ENCODE results near the gene PRKCZ.
"Not testable (repeated sequence)": the region's sequence is repeated elsewhere in the genome, so short reads cannot be mapped to it uniquely, and the experiment has no call there.

Gene PRKCZ

GRCh38 chr1:2147869-2148268 is 97.7 kb downstream of the PRKCZ start:
- in situ Hi-C loops (cut with MboI; ENCODE audit: low sequenced_read_pairs), result not testable (repeated sequence)

GRCh38 chr1:2148691-2149090 is 98.5 kb downstream of the PRKCZ start:
- in situ Hi-C loops (cut with MboI; ENCODE audit: low sequenced_read_pairs), result no loop called here

- in situ Hi-C loops (cut with MboI; ENCODE audit: low sequenced_read_pairs), result no loop called here
Measured at GRCh38 chr1:2150801-2151200, 100.6 kb downstream of the PRKCZ start.

GRCh38 chr1:2151252-2151651 is 101.0 kb downstream of the PRKCZ start:
- in situ Hi-C loops (cut with MboI; ENCODE audit: low sequenced_read_pairs), result no loop called here

- in situ Hi-C loops (cut with MboI; ENCODE audit: low sequenced_read_pairs), result no loop called here
Measured at GRCh38 chr1:2151911-2152310, 101.7 kb downstream of the PRKCZ start.

- in situ Hi-C loops (cut with MboI; ENCODE audit: low sequenced_read_pairs), result no loop called here
Measured at GRCh38 chr1:2152954-2153353, 102.7 kb downstream of the PRKCZ start.

GRCh38 chr1:2154022-2154421 is 103.8 kb downstream of the PRKCZ start:
- in situ Hi-C loops (cut with MboI; ENCODE audit: low sequenced_read_pairs), result no loop called here

GRCh38 chr1:2155147-2155598 is 105.0 kb downstream of the PRKCZ start:
- in situ Hi-C loops (cut with MboI; ENCODE audit: low sequenced_read_pairs), result no loop called here

GRCh38 chr1:2155788-2156187 is 105.6 kb downstream of the PRKCZ start:
- in situ Hi-C loops (cut with MboI; ENCODE audit: low sequenced_read_pairs), result no loop called here

GRCh38 chr1:2156866-2157265 is 106.7 kb downstream of the PRKCZ start:
- in situ Hi-C loops (cut with MboI; ENCODE audit: low sequenced_read_pairs), result no loop called here

GRCh38 chr1:2157856-2158255 is 107.6 kb downstream of the PRKCZ start:
- in situ Hi-C loops (cut with MboI; ENCODE audit: low sequenced_read_pairs), result no loop called here

- in situ Hi-C loops (cut with MboI; ENCODE audit: low sequenced_read_pairs), result no loop called here
Measured at GRCh38 chr1:2158272-2158671, 108.1 kb downstream of the PRKCZ start.

GRCh38 chr1:2159124-2159523 is 108.9 kb downstream of the PRKCZ start:
- in situ Hi-C loops (cut with MboI; ENCODE audit: low sequenced_read_pairs), result no loop called here

- in situ Hi-C loops (cut with MboI; ENCODE audit: low sequenced_read_pairs), result no loop called here
Measured at GRCh38 chr1:2160451-2161300, 110.5 kb downstream of the PRKCZ start.

GRCh38 chr1:2163205-2163604 is 113.0 kb downstream of the PRKCZ start:
- in situ Hi-C loops (cut with MboI; ENCODE audit: low sequenced_read_pairs), result no loop called here

- in situ Hi-C loops (cut with MboI; ENCODE audit: low sequenced_read_pairs), result no loop called here
Measured at GRCh38 chr1:2165646-2166045, 115.4 kb downstream of the PRKCZ start.

- in situ Hi-C loops (cut with MboI; ENCODE audit: low sequenced_read_pairs), result no loop called here
Measured at GRCh38 chr1:2166254-2166653, 116.0 kb downstream of the PRKCZ start.

GRCh38 chr1:2166695-2167094 is 116.5 kb downstream of the PRKCZ start:
- in situ Hi-C loops (cut with MboI; ENCODE audit: low sequenced_read_pairs), result no loop called here

GRCh38 chr1:2168090-2168489 is 117.9 kb downstream of the PRKCZ start:
- in situ Hi-C loops (cut with MboI; ENCODE audit: low sequenced_read_pairs), result no loop called here

GRCh38 chr1:2168535-2168934 is 118.3 kb downstream of the PRKCZ start:
- in situ Hi-C loops (cut with MboI; ENCODE audit: low sequenced_read_pairs), result no loop called here

GRCh38 chr1:2169200-2169836 is 119.1 kb downstream of the PRKCZ start:
- in situ Hi-C loops (cut with MboI; ENCODE audit: low sequenced_read_pairs), result no loop called here

- in situ Hi-C loops (cut with MboI; ENCODE audit: low sequenced_read_pairs), result no loop called here
Measured at GRCh38 chr1:2170211-2170610, 120.0 kb downstream of the PRKCZ start.

All from hTERT RPE-1 (cell line).